Measurements from ENCODE around the gene WASHC4. TPM values are rescaled to one million over a fixed set of nuclear protein-coding genes. Genes with fewer than 3 reads are reported as not detected.

WASHC4 gene
- total and polyA plus RNA-seq, 2 donors (not counting 3 experiments of a cell fraction or from before 2014, with no cell fraction given): 30.4 to 123 TPM

DNA sequence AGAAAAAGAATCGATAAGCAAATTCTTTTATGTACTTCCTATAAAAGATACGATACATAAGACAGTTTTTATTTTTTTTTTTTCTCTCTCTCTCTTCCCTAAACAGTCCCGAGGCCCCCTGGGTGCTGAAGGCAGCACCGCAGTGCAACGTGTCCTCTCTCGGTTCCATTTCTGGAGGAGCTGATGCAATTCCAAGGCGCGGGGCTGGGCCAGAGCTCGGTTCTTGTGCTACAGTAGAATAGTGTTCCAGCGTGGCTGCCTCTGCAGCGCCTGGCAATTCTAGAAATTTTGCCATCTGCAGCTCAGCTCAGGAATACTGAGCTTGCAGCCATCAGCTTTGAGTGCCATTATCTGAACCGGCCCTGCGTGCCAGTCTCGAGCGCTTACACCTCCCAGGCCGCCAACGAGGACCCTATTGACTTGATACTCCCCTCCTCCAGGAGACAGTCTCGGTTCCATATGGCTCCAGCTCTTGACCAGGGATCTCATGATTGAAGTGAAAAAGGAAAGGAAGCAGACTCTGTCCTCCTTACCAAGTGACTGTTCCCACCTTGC lies 23.9 kb upstream of the WASHC4 start:
- H3K4me1 ChIP-seq (ENCODE audit: control insufficient read depth, extremely low read depth, insufficient read depth, low read length): peaks cover 6% of the 10 kb centered on the region
- DNase-seq (ENCODE audit: low read depth, low spot score) (peak; percentile 28), FAIRE-seq (peak; percentile 33)
- BruUV-seq (replicated peaks): no TSS peak
- CTCF ChIA-PET: interaction anchor here (0.8 to 2.0 kb wide), 6 partner anchors 16 to 702 kb away, joined by 3 to 8 read pairs (median 4); partner anchors contain the start of gene WASHC4
- no peak overlapping the region for H3K27ac ChIP-seq (ENCODE audit: insufficient read depth, low read depth, low read length)
- no peaks in the 10 kb centered on the region for H3K9me3 ChIP-seq (replicated peaks; ENCODE audit: control insufficient read depth, insufficient read depth, low read length)
- no peak for TF ChIP-seq EZH2 (IDR thresholded peaks at IDR 0.05; ENCODE audit: borderline replicate concordance, low read depth, low read length, severe bottlenecking)
- TF ChIP-seq, protein P1, sequence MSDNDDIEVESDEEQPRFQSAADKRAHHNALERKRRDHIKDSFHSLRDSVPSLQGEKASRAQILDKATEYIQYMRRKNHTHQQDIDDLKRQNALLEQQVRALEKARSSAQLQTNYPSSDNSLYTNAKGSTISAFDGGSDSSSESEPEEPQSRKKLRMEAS (IDR thresholded peaks at IDR 0.05; ENCODE audit: insufficient read depth, insufficient read length): no peak
- no peak for TF ChIP-seq JUN (IDR thresholded peaks at IDR 0.05; ENCODE audit: borderline replicate concordance, insufficient read depth, insufficient read length, low read depth)
- TF ChIP-seq POLR2AphosphoS5 (IDR thresholded peaks at IDR 0.05; ENCODE audit: insufficient read depth, low read depth, low read length): no peak
- no peak for TF ChIP-seq FOS (IDR thresholded peaks at IDR 0.05; ENCODE audit: borderline replicate concordance, insufficient read depth, low read length)
- TF ChIP-seq POLR2A (IDR thresholded peaks at IDR 0.05; ENCODE audit: low read depth, low read length): no peak
- TF ChIP-seq, protein P2, sequence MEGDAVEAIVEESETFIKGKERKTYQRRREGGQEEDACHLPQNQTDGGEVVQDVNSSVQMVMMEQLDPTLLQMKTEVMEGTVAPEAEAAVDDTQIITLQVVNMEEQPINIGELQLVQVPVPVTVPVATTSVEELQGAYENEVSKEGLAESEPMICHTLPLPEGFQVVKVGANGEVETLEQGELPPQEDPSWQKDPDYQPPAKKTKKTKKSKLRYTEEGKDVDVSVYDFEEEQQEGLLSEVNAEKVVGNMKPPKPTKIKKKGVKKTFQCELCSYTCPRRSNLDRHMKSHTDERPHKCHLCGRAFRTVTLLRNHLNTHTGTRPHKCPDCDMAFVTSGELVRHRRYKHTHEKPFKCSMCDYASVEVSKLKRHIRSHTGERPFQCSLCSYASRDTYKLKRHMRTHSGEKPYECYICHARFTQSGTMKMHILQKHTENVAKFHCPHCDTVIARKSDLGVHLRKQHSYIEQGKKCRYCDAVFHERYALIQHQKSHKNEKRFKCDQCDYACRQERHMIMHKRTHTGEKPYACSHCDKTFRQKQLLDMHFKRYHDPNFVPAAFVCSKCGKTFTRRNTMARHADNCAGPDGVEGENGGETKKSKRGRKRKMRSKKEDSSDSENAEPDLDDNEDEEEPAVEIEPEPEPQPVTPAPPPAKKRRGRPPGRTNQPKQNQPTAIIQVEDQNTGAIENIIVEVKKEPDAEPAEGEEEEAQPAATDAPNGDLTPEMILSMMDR (IDR thresholded peaks at IDR 0.05; ENCODE audit: extremely low read depth in 1 of 2, insufficient read depth in 1 of 2, low read depth in 1 of 2, low read length in 2 of 2): no peak
- TF ChIP-seq GATA2 (IDR thresholded peaks at IDR 0.05; ENCODE audit: insufficient read depth, insufficient read length, low read depth, low read length): no peak
- TF ChIP-seq MYC (IDR thresholded peaks at IDR 0.05; ENCODE audit: low read depth, low read length): no peak
- H3K9ac ChIP-seq (replicated peaks; ENCODE audit: extremely low read depth, insufficient read depth, low read length): peak overlapping the region; percentile 7
- H3K36me3 ChIP-seq (ENCODE audit: control insufficient read depth in 2 of 2, extremely low read depth in 1 of 2, insufficient read depth in 2 of 2, low read length in 2 of 2): no peaks in the 10 kb centered on the region
- POLR2A ChIA-PET: interaction anchor here (0.5 kb wide), 1 partner anchor 137 kb away, joined by 4 read pairs; no protein-coding TSS in a partner anchor
- intact Hi-C loops (cut with micrococcal nuclease): loop anchor here (2.0 kb wide), 1 partner anchor 23 kb away; the partner anchor contains the start of gene WASHC4
- H3K9me1 ChIP-seq (replicated peaks; ENCODE audit: control insufficient read depth, extremely low read depth, insufficient read depth, low read length): no peaks in the 10 kb centered on the region
- H2AFZ ChIP-seq (ENCODE audit: low read depth, low read length): peak overlapping the region; percentile 62
- H3K27me3 ChIP-seq (ENCODE audit: control insufficient read depth in 2 of 2, insufficient read depth in 2 of 2, low read length in 2 of 2): no peaks in the 10 kb centered on the region
- H3K79me2 ChIP-seq (ENCODE audit: control insufficient read depth, insufficient read depth, low read length): no peaks in the 10 kb centered on the region
- H3K4me2 ChIP-seq (ENCODE audit: insufficient read depth, low read length): peak overlapping the region; percentile 58
- dilution Hi-C loops (cut with MboI; ENCODE audit: extremely low pct_ligation_motif_present, low sequenced_read_pairs): no loop called here
- H3K4me3 ChIP-seq (replicated peaks in 1 of 3; ENCODE audit: insufficient read depth in 1 of 3, low read depth in 1 of 3, low read length in 3 of 3): peak overlapping the region; percentile 2 to 37 (median 21)
- H4K20me1 ChIP-seq (replicated peaks; ENCODE audit: control insufficient read depth, extremely low read depth, insufficient read depth, low read length): no peaks in the 10 kb centered on the region
